Omental fat pad (tissue), 4 donors: ENCODE data around the gene BLNK. TPM values are rescaled to one million over a fixed set of nuclear protein-coding genes. Genes with fewer than 3 reads are reported as not detected.

Source experiments
- ATAC-seq: fragments of 150-250 bp; one replicate; pipeline ENCODE4 v1.9.1; 2016; ENCODE audit warnings: mild to moderate bottlenecking, moderate library complexity; ENCODE audit not compliant: low FRiP score
- DNase-seq: peaks from one replicate; pipeline ENCODE4 v3.0.0-alpha.2; 2019; ENCODE audit warnings: low spot score
- CTCF ChIP-seq, 3 donors: fragments of 450-650 bp; IDR thresholded peaks; one replicate each; pipeline ENCODE4 v1.5.1; 2016 to 2017; ENCODE audit warnings: antibody characterized with exemption in 3 of 3, mild to moderate bottlenecking in 3 of 3, moderate library complexity in 2 of 3
- total RNA-seq, 4 donors: library from RNA; depleted of rRNA; stranded (reverse); fragments of >200 nt; gene quantifications; one replicate each; pipeline ENCODE4 v1.1.0, GENCODE V29; 2016

Gene BLNK
- total RNA-seq, 4 donors from 2014 or later, result 0.48 to 5.3 (median 3.2) TPM

DNA sequence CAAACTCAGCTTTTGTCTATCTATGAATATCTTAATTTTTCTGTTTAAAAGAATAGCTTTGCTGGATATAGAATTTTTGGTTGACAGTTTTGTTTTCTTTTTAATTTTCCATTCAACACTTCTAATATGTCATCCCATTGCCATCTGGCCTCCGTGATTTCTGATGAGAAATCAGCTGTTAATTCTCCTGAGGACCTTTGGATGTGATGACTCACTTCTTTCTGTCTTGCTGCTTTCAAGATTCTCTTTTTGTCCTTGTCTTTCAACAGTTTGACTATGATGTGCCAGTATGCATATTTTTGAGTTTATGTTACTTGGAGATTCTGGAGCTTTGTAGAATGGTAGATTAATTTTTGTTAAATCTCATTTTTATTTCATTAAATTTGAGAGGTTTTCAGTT is 102.8 kb downstream of the BLNK start:
- TF ChIP-seq CTCF (IDR thresholded peaks at IDR 0.05), result no peak
- DNase-seq, result no peak
- no peak for ATAC-seq

GRCh38 chr10:96165726-96166125 is 105.6 kb downstream of the BLNK start:
- ATAC-seq, result no peak
- no peak for DNase-seq
- TF ChIP-seq CTCF (IDR thresholded peaks at IDR 0.05), result no peak

DNA sequence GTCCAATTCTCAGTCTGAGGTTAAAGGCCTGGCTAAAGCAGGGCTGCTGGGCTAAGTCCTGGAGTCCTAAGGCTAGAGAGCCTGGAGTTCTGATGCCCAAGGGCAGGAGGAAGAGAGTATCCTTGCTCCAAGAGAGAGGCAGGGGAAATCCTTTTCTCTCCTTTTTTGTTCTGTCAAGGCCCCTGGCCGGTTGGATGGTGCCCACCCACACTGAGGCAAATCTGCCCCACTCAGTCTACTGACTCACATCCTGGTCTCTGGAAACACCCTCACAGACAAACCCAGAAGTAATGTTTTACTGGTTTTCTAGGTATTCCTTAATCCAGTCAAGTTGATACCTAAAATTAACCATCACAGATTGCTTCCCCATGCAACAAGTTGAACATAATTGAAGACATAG is 118.3 kb downstream of the BLNK start:
- ATAC-seq (no peak), DNase-seq (no peak)
- TF ChIP-seq CTCF (IDR thresholded peaks at IDR 0.05), result no peak

DNA sequence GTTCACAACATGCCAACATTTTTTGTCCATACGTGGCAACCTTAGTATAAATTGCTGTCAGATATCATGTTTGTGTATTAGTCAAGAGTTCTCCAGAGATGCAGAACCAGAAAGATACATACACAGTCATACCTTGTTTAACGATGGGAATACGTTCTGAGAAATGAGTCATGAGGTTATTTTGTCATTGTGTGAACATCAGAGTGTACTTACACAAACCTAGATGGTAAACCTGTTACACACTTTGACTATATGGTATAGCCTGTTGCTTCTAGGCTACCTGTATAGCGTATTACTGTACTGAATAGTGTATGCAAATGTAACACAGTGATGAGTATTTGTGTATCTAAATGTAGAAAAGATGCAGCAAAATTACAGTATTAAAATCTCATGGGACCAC is 118.9 kb downstream of the BLNK start:
- ATAC-seq, result no peak
- DNase-seq, result no peak
- no peak for TF ChIP-seq CTCF (IDR thresholded peaks at IDR 0.05)

Other genes with a start within 250 kb of the BLNK start
- 10 to 100 TPM in 1 of 4 donors, 1 to 10 TPM in 3; 3.8 to 12.1 (median 5.1) TPM for gene CCNJ, start 228.0 kb downstream of the BLNK start, total RNA-seq
- gene ZNF518A, start 141.3 kb downstream of the BLNK start, total RNA-seq, result 10 to 100 TPM; 12.3 to 31.8 (median 16.4) TPM
- gene DNTT, start 32.9 kb upstream of the BLNK start, total RNA-seq, result not detected
- not detected for gene OPALIN, start 87.4 kb upstream of the BLNK start, total RNA-seq
- gene TLL2, start 242.4 kb upstream of the BLNK start, total RNA-seq, result under 1 TPM in 1 of 4 donors, not detected in 3; 0.16 TPM